ENCODE results near the gene KCNK7.

The KCNK7 gene

GRCh38 chr11:65591939-65592857, 3.4 kb downstream of the KCNK7 start:
- peaks cover 7% of the 10 kb centered on the region for H3K36me3 ChIP-seq (ENCODE audit: control insufficient read depth, insufficient read depth, low read length, severe bottlenecking)
- no peak overlapping the region for H3K9ac ChIP-seq (ENCODE audit: low read length)
- peaks cover 28% of the 10 kb centered on the region for H3K4me1 ChIP-seq (ENCODE audit: control insufficient read depth, insufficient read depth, low read length)
- no peaks in the 10 kb centered on the region for H3K27me3 ChIP-seq (replicated peaks; ENCODE audit: control insufficient read depth, insufficient read depth, low read length)
- no peak overlapping the region for H3K4me3 ChIP-seq (ENCODE audit: low read length)
- no peaks in the 10 kb centered on the region for H3K9me3 ChIP-seq (ENCODE audit: control insufficient read depth, low read length)
- peak; percentile 59 for DNase-seq (ENCODE audit: low read depth)

- Histone ChIP-seq H3K9me3 (ENCODE audit: control insufficient read depth, low read length) (no peaks in the 10 kb centered on the region), H3K9ac (ENCODE audit: low read length) (no peak overlapping the region), H3K36me3 (ENCODE audit: control insufficient read depth, insufficient read depth, low read length, severe bottlenecking) (peaks cover 7% of the 10 kb centered on the region), H3K27me3 (replicated peaks; ENCODE audit: control insufficient read depth, insufficient read depth, low read length) (no peaks in the 10 kb centered on the region), H3K4me3 (ENCODE audit: low read length) (no peak overlapping the region), H3K4me1 (ENCODE audit: control insufficient read depth, insufficient read depth, low read length) (peaks cover 24% of the 10 kb centered on the region)
- no peak for DNase-seq (ENCODE audit: low read depth)
These were observed 5.3 kb downstream of the KCNK7 start for GRCh38 chr11:65590240-65590738.

GRCh38 chr11:65589444-65590239, 6.0 kb downstream of the KCNK7 start:
- no peak overlapping the region for H3K9ac ChIP-seq (ENCODE audit: low read length)
- peaks cover 7% of the 10 kb centered on the region for H3K36me3 ChIP-seq (ENCODE audit: control insufficient read depth, insufficient read depth, low read length, severe bottlenecking)
- H3K9me3 ChIP-seq (ENCODE audit: control insufficient read depth, low read length) = no peaks in the 10 kb centered on the region
- H3K4me3 ChIP-seq (ENCODE audit: low read length) = no peak overlapping the region
- peaks cover 19% of the 10 kb centered on the region for H3K4me1 ChIP-seq (ENCODE audit: control insufficient read depth, insufficient read depth, low read length)
- DNase-seq (ENCODE audit: low read depth) = no peak
- no peaks in the 10 kb centered on the region for H3K27me3 ChIP-seq (replicated peaks; ENCODE audit: control insufficient read depth, insufficient read depth, low read length)

GRCh38 chr11:65588199-65589054, 7.2 kb downstream of the KCNK7 start:
- peak; percentile 46 for DNase-seq (ENCODE audit: low read depth)
- Histone ChIP-seq H3K9me3 (ENCODE audit: control insufficient read depth, low read length) (no peaks in the 10 kb centered on the region), H3K9ac (ENCODE audit: low read length) (peak overlapping the region; percentile 75), H3K4me1 (ENCODE audit: control insufficient read depth, insufficient read depth, low read length) (peaks cover 19% of the 10 kb centered on the region), H3K27me3 (replicated peaks; ENCODE audit: control insufficient read depth, insufficient read depth, low read length) (no peaks in the 10 kb centered on the region), H3K36me3 (ENCODE audit: control insufficient read depth, insufficient read depth, low read length, severe bottlenecking) (peaks cover 13% of the 10 kb centered on the region), H3K4me3 (ENCODE audit: low read length) (no peak overlapping the region)

GRCh38 chr11:65586676-65587075, 8.9 kb downstream of the KCNK7 start:
- H3K36me3 ChIP-seq (ENCODE audit: control insufficient read depth, insufficient read depth, low read length, severe bottlenecking) = peaks cover 16% of the 10 kb centered on the region
- no peak overlapping the region for H3K4me3 ChIP-seq (ENCODE audit: low read length)
- no peaks in the 10 kb centered on the region for H3K27me3 ChIP-seq (replicated peaks; ENCODE audit: control insufficient read depth, insufficient read depth, low read length)
- DNase-seq (ENCODE audit: low read depth) = no peak
- peak overlapping the region; percentile 75 for H3K9ac ChIP-seq (ENCODE audit: low read length)
- H3K4me1 ChIP-seq (ENCODE audit: control insufficient read depth, insufficient read depth, low read length) = peaks cover 19% of the 10 kb centered on the region
- H3K9me3 ChIP-seq (ENCODE audit: control insufficient read depth, low read length) = no peaks in the 10 kb centered on the region

- no peak for DNase-seq (ENCODE audit: low read depth)
- Histone ChIP-seq H3K27me3 (replicated peaks; ENCODE audit: control insufficient read depth, insufficient read depth, low read length) (no peaks in the 10 kb centered on the region), H3K9me3 (ENCODE audit: control insufficient read depth, low read length) (no peaks in the 10 kb centered on the region), H3K36me3 (ENCODE audit: control insufficient read depth, insufficient read depth, low read length, severe bottlenecking) (peaks cover 18% of the 10 kb centered on the region), H3K4me1 (ENCODE audit: control insufficient read depth, insufficient read depth, low read length) (peaks cover 19% of the 10 kb centered on the region), H3K9ac (ENCODE audit: low read length) (no peak overlapping the region), H3K4me3 (ENCODE audit: low read length) (no peak overlapping the region)
These were observed 9.4 kb downstream of the KCNK7 start for GRCh38 chr11:65586247-65586630.

GRCh38 chr11:65585396-65586246, 10.0 kb downstream of the KCNK7 start:
- Histone ChIP-seq H3K9ac (ENCODE audit: low read length) (no peak overlapping the region), H3K27me3 (replicated peaks; ENCODE audit: control insufficient read depth, insufficient read depth, low read length) (no peaks in the 10 kb centered on the region), H3K4me1 (ENCODE audit: control insufficient read depth, insufficient read depth, low read length) (peaks cover 19% of the 10 kb centered on the region), H3K4me3 (ENCODE audit: low read length) (no peak overlapping the region), H3K36me3 (ENCODE audit: control insufficient read depth, insufficient read depth, low read length, severe bottlenecking) (peaks cover 18% of the 10 kb centered on the region), H3K9me3 (ENCODE audit: control insufficient read depth, low read length) (no peaks in the 10 kb centered on the region)
- DNase-seq (ENCODE audit: low read depth) = no peak

GRCh38 chr11:65584723-65585171, 10.9 kb downstream of the KCNK7 start:
- Histone ChIP-seq H3K4me3 (ENCODE audit: low read length) (no peak overlapping the region), H3K9me3 (ENCODE audit: control insufficient read depth, low read length) (no peaks in the 10 kb centered on the region), H3K4me1 (ENCODE audit: control insufficient read depth, insufficient read depth, low read length) (peaks cover 19% of the 10 kb centered on the region), H3K9ac (ENCODE audit: low read length) (no peak overlapping the region), H3K27me3 (replicated peaks; ENCODE audit: control insufficient read depth, insufficient read depth, low read length) (no peaks in the 10 kb centered on the region), H3K36me3 (ENCODE audit: control insufficient read depth, insufficient read depth, low read length, severe bottlenecking) (peaks cover 18% of the 10 kb centered on the region)
- no peak for DNase-seq (ENCODE audit: low read depth)

- no peak for DNase-seq (ENCODE audit: low read depth)
These were observed 11.5 kb downstream of the KCNK7 start for GRCh38 chr11:65584106-65584505.

GRCh38 chr11:65583589-65583988, 12.0 kb downstream of the KCNK7 start:
- no peak for DNase-seq (ENCODE audit: low read depth)
- no peaks in the 10 kb centered on the region for H3K9me3 ChIP-seq (ENCODE audit: control insufficient read depth, low read length)
- peaks cover 19% of the 10 kb centered on the region for H3K36me3 ChIP-seq (ENCODE audit: control insufficient read depth, insufficient read depth, low read length, severe bottlenecking)
- H3K9ac ChIP-seq (ENCODE audit: low read length) = no peak overlapping the region
- H3K4me1 ChIP-seq (ENCODE audit: control insufficient read depth, insufficient read depth, low read length) = peaks cover 19% of the 10 kb centered on the region
- H3K27me3 ChIP-seq (replicated peaks; ENCODE audit: control insufficient read depth, insufficient read depth, low read length) = no peaks in the 10 kb centered on the region
- no peak overlapping the region for H3K4me3 ChIP-seq (ENCODE audit: low read length)

More at GRCh38 chr11:65584106-65584505, 11.5 kb downstream of the KCNK7 start:
- Histone ChIP-seq H3K36me3 (ENCODE audit: control insufficient read depth, insufficient read depth, low read length, severe bottlenecking) (peaks cover 19% of the 10 kb centered on the region), H3K9me3 (ENCODE audit: control insufficient read depth, low read length) (no peaks in the 10 kb centered on the region), H3K4me3 (ENCODE audit: low read length) (no peak overlapping the region), H3K4me1 (ENCODE audit: control insufficient read depth, insufficient read depth, low read length) (peaks cover 19% of the 10 kb centered on the region), H3K9ac (ENCODE audit: low read length) (no peak overlapping the region), H3K27me3 (replicated peaks; ENCODE audit: control insufficient read depth, insufficient read depth, low read length) (no peaks in the 10 kb centered on the region)
